HFFc6 (cell line): ENCODE measurements around the gene GPHN. TPM values are rescaled to one million over a fixed set of nuclear protein-coding genes. Genes with fewer than 3 reads are reported as not detected.

Source experiments
- DNase-seq: peaks from one replicate; pipeline ENCODE4 v3.0.0-alpha.2; 2018
- H3K27ac Mint-ChIP-seq: 2 replicates; pipeline ENCODE4 v1.8.0; 2020; ENCODE audit warnings: mild to moderate bottlenecking, mixed read lengths
- H3K27me3 Mint-ChIP-seq: 2 replicates; pipeline ENCODE4 v1.8.0; 2021; ENCODE audit warnings: mild to moderate bottlenecking, moderate library complexity, mixed read lengths; ENCODE audit not compliant: insufficient read depth
- H3K36me3 Mint-ChIP-seq: 2 replicates; pipeline ENCODE4 v1.8.0; 2021; ENCODE audit warnings: low read depth, mixed read lengths
- H3K4me1 Mint-ChIP-seq: 2 replicates; pipeline ENCODE4 v1.8.0; 2020; ENCODE audit warnings: low read depth, mixed read lengths
- H3K4me3 Mint-ChIP-seq: 2 replicates; pipeline ENCODE4 v1.8.0; 2020; ENCODE audit warnings: mild to moderate bottlenecking, moderate library complexity, mixed read lengths
- H3K9me3 Mint-ChIP-seq: 2 replicates; pipeline ENCODE4 v1.8.0; 2020; ENCODE audit warnings: mild to moderate bottlenecking, mixed read lengths
- total RNA-seq, 6 experiments: library from RNA; stranded (reverse); fragmentation: NEBNext Ultra II Directional; extraction: Animal tissue kit (Norgen Biotek cat#: 25700); gene quantifications; 2 replicates in 1 of 6; 3 replicates in 5 of 6; pipeline ENCODE4 v1.2.3, GENCODE V29; 2021
- TF ChIP-seq, protein P1 (sequence below): fragments of 200-600 bp; sonication (generic); IDR thresholded peaks from 2 replicates; pipeline ENCODE4 v1.5.0; 2021; ENCODE audit warnings: antibody characterized with exemption, mild to moderate bottlenecking

The GPHN gene
- total RNA-seq, 6 experiments from 2014 or later, result 11.2 to 16.4 (median 15.0) TPM

GRCh38 chr14:66975251-66975650 lies 467.3 kb downstream of the GPHN start:
- no peak overlapping the region for H3K27ac Mint-ChIP-seq

DNA sequence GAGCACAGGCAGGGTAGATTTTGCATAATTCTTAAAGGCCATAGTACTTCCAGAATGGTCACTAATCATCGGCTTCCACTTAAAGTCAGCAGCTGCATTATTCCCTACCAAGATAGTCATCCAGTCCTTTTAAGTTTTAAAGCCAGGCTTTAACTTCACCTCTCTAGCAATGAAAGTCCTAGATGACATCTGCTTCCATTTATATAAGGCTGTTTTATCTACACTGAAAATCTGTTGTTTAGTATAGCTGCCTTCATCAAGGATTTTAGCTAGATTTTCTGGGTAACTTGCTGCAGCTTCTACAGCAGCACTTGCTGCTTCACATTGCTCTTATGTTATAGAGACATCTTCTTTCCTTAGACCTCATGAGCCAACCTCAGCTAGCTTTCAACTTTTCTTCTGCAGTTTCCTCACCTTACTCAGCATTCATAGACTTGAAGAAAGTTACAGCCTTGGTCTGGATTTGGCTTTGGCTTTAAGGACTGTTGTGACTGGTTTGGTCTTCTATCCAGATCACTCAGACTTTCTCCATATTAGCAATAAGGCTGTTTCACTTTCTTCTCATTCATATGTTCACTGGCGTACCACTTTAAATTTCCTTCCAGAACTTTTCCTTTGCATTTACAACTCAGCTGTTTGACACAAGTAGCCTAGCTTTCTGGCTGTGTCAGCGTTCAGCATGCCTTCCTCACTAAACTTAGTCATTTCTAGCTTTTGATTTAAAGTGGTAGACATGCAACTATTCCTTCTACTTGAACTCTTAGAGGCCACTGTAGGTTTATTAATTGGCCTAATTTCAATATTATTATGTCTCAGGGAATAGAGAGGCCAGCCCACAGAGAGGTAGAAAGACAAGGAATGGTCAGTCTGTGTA lies 471.4 kb downstream of the GPHN start:
- peaks cover 49% of the 10 kb centered on the region for H3K4me1 Mint-ChIP-seq
- peak overlapping the region; percentile 38 for H3K27ac Mint-ChIP-seq
- H3K36me3 Mint-ChIP-seq, result no peaks in the 10 kb centered on the region; the same call in 1 of the 2 replicates
- TF ChIP-seq, protein P1, sequence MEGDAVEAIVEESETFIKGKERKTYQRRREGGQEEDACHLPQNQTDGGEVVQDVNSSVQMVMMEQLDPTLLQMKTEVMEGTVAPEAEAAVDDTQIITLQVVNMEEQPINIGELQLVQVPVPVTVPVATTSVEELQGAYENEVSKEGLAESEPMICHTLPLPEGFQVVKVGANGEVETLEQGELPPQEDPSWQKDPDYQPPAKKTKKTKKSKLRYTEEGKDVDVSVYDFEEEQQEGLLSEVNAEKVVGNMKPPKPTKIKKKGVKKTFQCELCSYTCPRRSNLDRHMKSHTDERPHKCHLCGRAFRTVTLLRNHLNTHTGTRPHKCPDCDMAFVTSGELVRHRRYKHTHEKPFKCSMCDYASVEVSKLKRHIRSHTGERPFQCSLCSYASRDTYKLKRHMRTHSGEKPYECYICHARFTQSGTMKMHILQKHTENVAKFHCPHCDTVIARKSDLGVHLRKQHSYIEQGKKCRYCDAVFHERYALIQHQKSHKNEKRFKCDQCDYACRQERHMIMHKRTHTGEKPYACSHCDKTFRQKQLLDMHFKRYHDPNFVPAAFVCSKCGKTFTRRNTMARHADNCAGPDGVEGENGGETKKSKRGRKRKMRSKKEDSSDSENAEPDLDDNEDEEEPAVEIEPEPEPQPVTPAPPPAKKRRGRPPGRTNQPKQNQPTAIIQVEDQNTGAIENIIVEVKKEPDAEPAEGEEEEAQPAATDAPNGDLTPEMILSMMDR, result no peak
- peak overlapping the region; percentile 18 for H3K4me3 Mint-ChIP-seq
- peak; percentile 44 for DNase-seq
- no peaks in the 10 kb centered on the region for H3K27me3 Mint-ChIP-seq
- H3K9me3 Mint-ChIP-seq, result no peaks in the 10 kb centered on the region

More at GRCh38 chr14:66975251-66975650, 467.3 kb downstream of the GPHN start:
- Mint-ChIP-seq H3K36me3 (no peaks in the 10 kb centered on the region; the same call in 1 of the 2 replicates), H3K4me1 (peaks cover 62% of the 10 kb centered on the region), H3K4me3 (no peak overlapping the region), H3K9me3 (no peaks in the 10 kb centered on the region), H3K27me3 (peaks cover 3% of the 10 kb centered on the region; the same call in 1 of the 2 replicates)
- DNase-seq, result no peak
- TF ChIP-seq, protein P1, result no peak

- no peak overlapping the region for H3K27ac Mint-ChIP-seq
- no peaks in the 10 kb centered on the region for H3K36me3 Mint-ChIP-seq
- no peak overlapping the region for H3K4me3 Mint-ChIP-seq
- TF ChIP-seq, protein P1, result no peak
- H3K27me3 Mint-ChIP-seq, result no peaks in the 10 kb centered on the region
- DNase-seq, result no peak
- H3K4me1 Mint-ChIP-seq, result peaks cover 24% of the 10 kb centered on the region
- no peaks in the 10 kb centered on the region for H3K9me3 Mint-ChIP-seq
Measured at GRCh38 chr14:66982247-66982646, 474.3 kb downstream of the GPHN start.

DNA sequence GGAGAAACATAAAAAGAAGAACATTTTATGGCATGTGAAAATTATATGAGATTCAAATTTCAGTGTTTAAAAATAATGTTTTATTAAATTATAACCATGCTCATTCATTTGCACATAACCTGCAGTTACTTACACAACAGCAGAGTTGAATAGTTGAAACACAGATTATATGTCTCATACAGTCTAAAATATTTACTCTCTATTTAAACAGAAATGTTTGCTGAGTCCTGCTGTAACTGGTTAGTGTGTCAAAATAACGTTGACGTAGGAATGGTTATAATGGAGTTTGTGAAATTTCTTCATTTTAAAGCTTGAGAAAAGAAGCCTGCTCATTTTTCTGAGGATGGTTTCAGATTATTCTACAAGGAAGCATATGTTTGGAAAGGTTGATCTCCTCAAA lies 484.8 kb downstream of the GPHN start:
- TF ChIP-seq, protein P1, result no peak
- Mint-ChIP-seq H3K9me3 (no peaks in the 10 kb centered on the region), H3K27me3 (peaks cover 4% of the 10 kb centered on the region), H3K4me3 (no peak overlapping the region), H3K36me3 (no peaks in the 10 kb centered on the region; the same call in 1 of the 2 replicates), H3K27ac (no peak overlapping the region), H3K4me1 (no peaks in the 10 kb centered on the region)
- DNase-seq, result no peak

GRCh38 chr14:66993512-66993911 lies 485.6 kb downstream of the GPHN start:
- H3K4me3 Mint-ChIP-seq, result no peak overlapping the region
- no peaks in the 10 kb centered on the region for H3K4me1 Mint-ChIP-seq
- DNase-seq, result no peak
- peaks cover 4% of the 10 kb centered on the region for H3K27me3 Mint-ChIP-seq
- no peaks in the 10 kb centered on the region; the same call in 1 of the 2 replicates for H3K36me3 Mint-ChIP-seq
- TF ChIP-seq, protein P1, result no peak
- H3K27ac Mint-ChIP-seq, result no peak overlapping the region
- H3K9me3 Mint-ChIP-seq, result no peaks in the 10 kb centered on the region
